ENCODE results near the gene HABP4.
"Not testable (repeated sequence)": the region's sequence is repeated elsewhere in the genome, so short reads cannot be mapped to it uniquely, and the experiment has no call there.

DNA sequence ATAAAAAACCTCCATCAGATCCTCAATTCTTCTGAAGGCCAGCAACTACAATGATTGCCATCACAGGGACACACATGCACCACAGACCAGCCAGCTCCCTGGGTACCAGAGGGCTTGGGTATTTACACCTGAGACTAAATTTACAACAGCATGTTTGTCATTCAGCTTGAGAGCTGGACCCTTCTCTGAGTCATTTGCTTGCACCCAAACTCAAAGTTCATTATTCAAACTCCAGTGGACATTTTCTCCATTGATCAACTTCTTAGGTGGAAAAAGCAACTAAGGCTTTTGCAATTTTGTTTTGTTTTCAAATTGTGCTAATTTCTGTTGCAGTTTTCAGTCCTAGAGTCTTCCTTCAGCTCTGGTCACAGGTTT, 53.4 kb downstream of the HABP4 start:
- not testable (repeated sequence) for TF ChIP-seq POLR2AphosphoS5 (IDR thresholded peaks at IDR 0.05; ENCODE audit: insufficient read depth in 1 of 2, low read depth in 1 of 2); POLR2A (IDR thresholded peaks at IDR 0.05)
